Thyroid gland (tissue), 4 donors: Measurements from ENCODE around the gene XYLT2.

Source experiments
- CTCF ChIP-seq, 6 experiments: fragments of 200-600 bp in 3 of 6; fragments of 450-650 bp in 3 of 6; sonication (generic) in 3 of 6; IDR thresholded peaks; one replicate each; pipeline ENCODE4 v1.5.1; 2016 to 2019; ENCODE audit warnings: antibody characterized with exemption in 6 of 6, mild to moderate bottlenecking in 2 of 6, inconsistent platforms in 1 of 6, moderate library complexity in 1 of 6
- POLR2A ChIP-seq, 2 donors: fragments of 450-650 bp; IDR thresholded peaks; one replicate each; pipeline ENCODE4 v1.6.1; 2017; ENCODE audit warnings: antibody characterized with exemption in 2 of 2, mild to moderate bottlenecking in 2 of 2, moderate library complexity in 1 of 2

- no peak for TF ChIP-seq CTCF (IDR thresholded peaks at IDR 0.05)
- TF ChIP-seq POLR2A (IDR thresholded peaks at IDR 0.05): no peak
Measured at GRCh38 chr17:50360486-50361115, 14.7 kb downstream of the XYLT2 start.
